Kidney epithelial cell (primary cell): Measurements from ENCODE around the gene SLC35F1. TPM values are rescaled to one million over a fixed set of nuclear protein-coding genes. Genes with fewer than 3 reads are reported as not detected.

Experiments
- DNase-seq: peaks from one replicate; pipeline ENCODE4 v3.0.0-alpha.2; 2010; ENCODE audit warnings: low read depth
- H3K27me3 ChIP-seq: 2 replicates; pipeline ENCODE4 v1.6.0; 2011; ENCODE audit warnings: low read length; ENCODE audit not compliant: control insufficient read depth, insufficient read depth
- H3K36me3 ChIP-seq: 2 replicates; pipeline ENCODE4 v1.5.1; 2011; ENCODE audit warnings: low read length; ENCODE audit not compliant: control insufficient read depth, insufficient read depth
- H3K4me3 ChIP-seq: 2 replicates; pipeline ENCODE4 v1.5.1; 2011; ENCODE audit warnings: low read depth, mild to moderate bottlenecking, control low read depth, low read length
- total RNA-seq: library from RNA; depleted of rRNA; stranded (reverse); fragments of >200 nt; gene quantifications from 2 replicates; pipeline ENCODE4 v1.2.3, GENCODE V29; 2015
- TF ChIP-seq, protein P1 (sequence below): IDR thresholded peaks from 2 replicates; pipeline ENCODE4 v1.5.1; 2011; ENCODE audit warnings: mild to moderate bottlenecking, moderate library complexity, low read length, control low read depth, inconsistent platforms; ENCODE audit not compliant: insufficient read depth, poor library complexity, severe bottlenecking

SLC35F1 gene
- total RNA-seq, 1 donor from 2014 or later = 0.38 TPM

DNA sequence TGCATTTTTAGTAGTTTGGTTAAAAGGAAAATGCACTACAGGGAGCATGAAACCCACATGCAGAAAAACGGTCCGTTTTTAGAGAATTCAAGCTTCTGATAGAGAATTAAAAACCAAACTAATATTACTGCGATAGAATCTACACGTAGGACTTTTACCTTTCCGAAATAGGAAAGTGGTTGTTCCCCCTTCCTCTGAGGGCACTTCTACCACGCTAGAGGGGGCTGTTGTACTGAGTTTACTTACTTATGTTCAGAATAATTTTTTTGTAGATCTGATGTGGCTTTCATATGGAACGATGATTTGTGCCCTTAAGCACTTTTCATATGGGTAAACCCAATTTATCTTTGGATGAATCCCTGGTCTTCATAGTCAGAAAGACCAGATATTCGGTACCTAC lies 376.7 kb downstream of the SLC35F1 start:
- no peaks in the 10 kb centered on the region for H3K36me3 ChIP-seq
- TF ChIP-seq, protein P1, sequence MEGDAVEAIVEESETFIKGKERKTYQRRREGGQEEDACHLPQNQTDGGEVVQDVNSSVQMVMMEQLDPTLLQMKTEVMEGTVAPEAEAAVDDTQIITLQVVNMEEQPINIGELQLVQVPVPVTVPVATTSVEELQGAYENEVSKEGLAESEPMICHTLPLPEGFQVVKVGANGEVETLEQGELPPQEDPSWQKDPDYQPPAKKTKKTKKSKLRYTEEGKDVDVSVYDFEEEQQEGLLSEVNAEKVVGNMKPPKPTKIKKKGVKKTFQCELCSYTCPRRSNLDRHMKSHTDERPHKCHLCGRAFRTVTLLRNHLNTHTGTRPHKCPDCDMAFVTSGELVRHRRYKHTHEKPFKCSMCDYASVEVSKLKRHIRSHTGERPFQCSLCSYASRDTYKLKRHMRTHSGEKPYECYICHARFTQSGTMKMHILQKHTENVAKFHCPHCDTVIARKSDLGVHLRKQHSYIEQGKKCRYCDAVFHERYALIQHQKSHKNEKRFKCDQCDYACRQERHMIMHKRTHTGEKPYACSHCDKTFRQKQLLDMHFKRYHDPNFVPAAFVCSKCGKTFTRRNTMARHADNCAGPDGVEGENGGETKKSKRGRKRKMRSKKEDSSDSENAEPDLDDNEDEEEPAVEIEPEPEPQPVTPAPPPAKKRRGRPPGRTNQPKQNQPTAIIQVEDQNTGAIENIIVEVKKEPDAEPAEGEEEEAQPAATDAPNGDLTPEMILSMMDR = peak; percentile 64
- H3K27me3 ChIP-seq = no peaks in the 10 kb centered on the region
- no peak for DNase-seq
- no peak overlapping the region for H3K4me3 ChIP-seq

DNA sequence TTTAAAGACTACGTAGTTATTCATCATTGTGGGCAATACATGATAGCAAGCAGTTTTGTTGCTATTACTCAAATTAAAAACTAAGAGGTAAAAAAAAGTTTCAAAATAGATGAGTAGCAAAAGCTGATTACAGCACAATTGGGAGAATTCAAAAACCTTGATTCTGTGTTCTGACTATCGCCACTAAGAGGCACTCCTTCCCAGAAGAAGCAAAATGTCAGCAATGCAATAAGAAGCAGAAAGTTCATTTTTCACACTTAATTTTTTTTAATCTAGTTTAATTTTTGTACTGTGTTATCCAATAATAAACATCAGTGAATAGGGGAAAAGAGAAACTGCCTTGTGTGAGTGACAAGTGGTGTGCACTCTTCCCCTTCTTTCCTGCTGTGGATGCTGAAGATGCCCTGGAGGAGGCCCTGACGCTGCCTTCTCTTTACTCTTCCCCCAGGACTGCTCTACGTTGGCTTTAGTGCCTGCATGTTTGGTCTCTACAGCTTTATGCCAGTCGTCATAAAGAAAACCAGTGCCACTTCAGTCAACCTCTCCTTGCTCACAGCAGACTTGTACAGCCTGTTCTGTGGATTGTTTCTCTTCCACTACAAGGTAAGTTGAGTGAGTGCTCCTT lies 377.8 kb downstream of the SLC35F1 start:
- Histone ChIP-seq H3K4me3 (no peak overlapping the region), H3K36me3 (no peaks in the 10 kb centered on the region), H3K27me3 (no peaks in the 10 kb centered on the region)
- no peak for DNase-seq
- TF ChIP-seq, protein P1 = peak; percentile 54

DNA sequence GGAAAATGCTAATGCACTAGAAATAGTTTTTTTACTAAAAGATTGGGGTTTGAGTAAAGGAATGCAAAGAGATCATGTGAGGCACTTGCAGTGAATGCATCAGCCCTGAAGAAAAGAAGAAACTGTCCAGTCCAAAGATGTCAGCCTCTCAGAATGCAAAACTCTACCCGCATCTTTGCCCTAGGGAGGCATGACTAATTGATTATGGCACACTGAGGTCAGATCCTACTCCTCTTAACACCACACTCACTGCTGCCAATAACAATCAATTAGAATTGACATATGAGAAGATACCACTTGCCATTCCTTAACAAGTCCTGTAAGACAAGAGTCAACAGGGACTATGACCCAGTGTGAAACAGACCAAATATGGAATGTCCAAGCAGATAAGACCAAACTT lies 378.7 kb downstream of the SLC35F1 start:
- Histone ChIP-seq H3K36me3 (no peaks in the 10 kb centered on the region), H3K27me3 (no peaks in the 10 kb centered on the region), H3K4me3 (no peak overlapping the region)
- no peak for DNase-seq
- TF ChIP-seq, protein P1 = no peak

DNA sequence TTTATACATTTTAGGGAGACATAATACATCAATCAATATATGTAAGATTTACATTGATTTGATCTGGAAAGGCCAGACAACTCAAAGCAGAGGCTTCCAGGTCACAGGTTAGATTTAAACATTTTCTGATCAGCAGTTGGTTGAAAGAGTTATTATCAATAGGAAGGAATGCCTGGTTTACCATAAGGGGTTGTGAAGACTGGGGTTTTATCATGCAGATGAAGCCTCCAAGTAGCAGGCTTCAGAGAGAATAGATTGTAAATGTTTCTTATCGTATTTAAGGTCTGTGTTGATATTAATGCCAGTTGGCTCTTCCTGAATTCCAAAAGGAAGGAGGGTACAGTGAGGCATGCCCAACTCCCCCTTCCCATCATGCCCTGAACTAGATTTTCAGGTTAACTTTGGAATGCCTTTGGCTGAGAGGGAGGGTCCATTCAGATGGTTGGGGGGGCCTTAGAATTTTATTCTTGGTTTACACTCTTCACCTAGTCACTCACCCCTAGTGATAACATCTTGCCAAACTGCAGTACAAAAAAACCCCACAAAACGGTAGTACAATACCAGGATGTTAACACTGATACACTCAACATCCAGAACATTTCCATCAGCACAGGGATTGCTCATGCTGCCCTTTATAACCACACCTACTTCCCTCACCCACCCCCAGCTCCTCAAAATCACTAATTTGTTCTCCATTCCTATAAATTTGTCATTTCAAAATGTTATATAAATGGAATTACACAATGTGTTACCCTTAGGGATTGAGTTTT lies 381.5 kb downstream of the SLC35F1 start:
- H3K27me3 ChIP-seq = no peaks in the 10 kb centered on the region
- H3K36me3 ChIP-seq = no peaks in the 10 kb centered on the region
- TF ChIP-seq, protein P1 = no peak
- no peak overlapping the region for H3K4me3 ChIP-seq
- no peak for DNase-seq

DNA sequence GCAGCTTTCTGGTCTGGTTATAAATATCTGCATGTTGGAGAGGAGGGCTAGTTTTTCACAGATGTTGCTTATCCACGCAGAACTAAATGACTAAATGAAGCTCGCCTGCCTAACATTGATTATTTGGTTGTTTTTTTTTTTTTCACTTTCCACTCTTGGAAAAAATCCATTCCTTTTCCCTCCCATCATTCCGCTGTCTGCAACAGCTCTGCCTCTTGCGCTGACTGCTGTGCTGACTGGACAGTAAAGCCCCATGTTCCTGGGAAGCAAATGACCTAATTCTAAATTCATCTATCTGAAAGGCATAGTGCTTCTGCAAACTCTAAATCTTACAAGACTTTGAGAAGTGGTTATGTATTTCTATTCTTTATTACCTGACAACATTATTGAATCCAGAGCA lies 385.5 kb downstream of the SLC35F1 start:
- Histone ChIP-seq H3K4me3 (no peak overlapping the region), H3K36me3 (no peaks in the 10 kb centered on the region), H3K27me3 (no peaks in the 10 kb centered on the region)
- no peak for DNase-seq
- TF ChIP-seq, protein P1 = no peak

DNA sequence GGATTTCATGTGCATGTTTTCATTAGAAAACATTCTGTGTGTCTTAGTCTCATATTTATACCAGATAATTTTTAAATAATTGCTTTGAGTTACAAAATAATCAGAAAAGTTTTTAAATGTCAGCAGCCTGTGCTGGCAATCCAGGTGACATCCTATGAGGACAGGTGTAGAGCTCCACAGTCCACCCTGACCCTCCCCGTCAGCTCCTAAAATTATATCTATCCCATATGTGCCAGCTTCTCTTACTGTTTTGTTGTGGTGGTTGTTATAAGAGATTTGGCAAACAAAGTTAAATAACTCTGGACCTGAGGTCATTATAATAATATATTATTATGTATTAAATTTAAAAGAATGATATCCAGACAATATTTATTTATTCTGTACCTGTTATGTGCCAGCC lies 387.8 kb downstream of the SLC35F1 start:
- TF ChIP-seq, protein P1 = no peak
- Histone ChIP-seq H3K27me3 (no peaks in the 10 kb centered on the region), H3K4me3 (no peak overlapping the region), H3K36me3 (no peaks in the 10 kb centered on the region)
- DNase-seq = no peak
